Measurements from ENCODE around the gene CNTN5. TPM values are rescaled to one million over a fixed set of nuclear protein-coding genes. Genes with fewer than 3 reads are reported as not detected.
"Not testable (repeated sequence)": the region's sequence is repeated elsewhere in the genome, so short reads cannot be mapped to it uniquely, and the experiment has no call there.

CNTN5 gene
- total RNA-seq, 1 experiment from 2014 or later = not detected

GRCh38 chr11:99814021-99814420, 793.3 kb downstream of the CNTN5 start:
- BruUV-seq (replicated peaks) = no TSS peak
- CTCF ChIA-PET = no interaction called here
- intact Hi-C loops (cut with micrococcal nuclease) = no loop called here
- no peaks in the 10 kb centered on the region for H3K4me1 Mint-ChIP-seq (ENCODE audit: insufficient read depth, unreplicated experiment)
- no peak for DNase-seq (ENCODE audit: unreplicated experiment)
- H3K4me3 Mint-ChIP-seq (ENCODE audit: unreplicated experiment) = no peak overlapping the region
- H3K36me3 Mint-ChIP-seq (ENCODE audit: insufficient read depth, unreplicated experiment) = no peaks in the 10 kb centered on the region
- no peaks in the 10 kb centered on the region for H3K9me3 Mint-ChIP-seq (ENCODE audit: unreplicated experiment)
- POLR2A ChIA-PET = no interaction called here
- no peak for TF ChIP-seq CTCF (IDR thresholded peaks at IDR 0.05; ENCODE audit: unreplicated experiment)
- peaks cover 24% of the 10 kb centered on the region for H3K27me3 Mint-ChIP-seq (ENCODE audit: insufficient read depth, unreplicated experiment)
- no peak overlapping the region for H3K27ac Mint-ChIP-seq (ENCODE audit: low read depth, unreplicated experiment)

- peak; percentile 3 for DNase-seq (ENCODE audit: unreplicated experiment)
- POLR2A ChIA-PET = no interaction called here
- Mint-ChIP-seq H3K27ac (ENCODE audit: low read depth, unreplicated experiment) (no peak overlapping the region), H3K4me3 (ENCODE audit: unreplicated experiment) (no peak overlapping the region), H3K4me1 (ENCODE audit: insufficient read depth, unreplicated experiment) (no peaks in the 10 kb centered on the region), H3K9me3 (ENCODE audit: unreplicated experiment) (peaks cover 7% of the 10 kb centered on the region), H3K27me3 (ENCODE audit: insufficient read depth, unreplicated experiment) (peaks cover 24% of the 10 kb centered on the region), H3K36me3 (ENCODE audit: insufficient read depth, unreplicated experiment) (no peaks in the 10 kb centered on the region)
- BruUV-seq (replicated peaks) = no TSS peak
- CTCF ChIA-PET = no interaction called here
- intact Hi-C loops (cut with micrococcal nuclease) = no loop called here
- no peak for TF ChIP-seq CTCF (IDR thresholded peaks at IDR 0.05; ENCODE audit: unreplicated experiment)
These were observed 794.0 kb downstream of the CNTN5 start for GRCh38 chr11:99814738-99815137.

GRCh38 chr11:99818991-99819390, 798.2 kb downstream of the CNTN5 start:
- intact Hi-C loops (cut with micrococcal nuclease) = no loop called here

GRCh38 chr11:99822846-99823565, 802.3 kb downstream of the CNTN5 start:
- Mint-ChIP-seq H3K27ac (ENCODE audit: low read depth, unreplicated experiment) (no peak overlapping the region), H3K36me3 (ENCODE audit: insufficient read depth, unreplicated experiment) (no peaks in the 10 kb centered on the region), H3K9me3 (ENCODE audit: unreplicated experiment) (peaks cover 7% of the 10 kb centered on the region), H3K27me3 (ENCODE audit: insufficient read depth, unreplicated experiment) (no peaks in the 10 kb centered on the region), H3K4me3 (ENCODE audit: unreplicated experiment) (no peak overlapping the region), H3K4me1 (ENCODE audit: insufficient read depth, unreplicated experiment) (no peaks in the 10 kb centered on the region)
- TF ChIP-seq CTCF (IDR thresholded peaks at IDR 0.05; ENCODE audit: unreplicated experiment) = no peak
- POLR2A ChIA-PET = no interaction called here
- no peak for DNase-seq (ENCODE audit: unreplicated experiment)
- intact Hi-C loops (cut with micrococcal nuclease) = no loop called here
- CTCF ChIA-PET = no interaction called here
- no TSS peak for BruUV-seq (replicated peaks)

More at GRCh38 chr11:99818991-99819390, 798.2 kb downstream of the CNTN5 start:
- Mint-ChIP-seq H3K9me3 (ENCODE audit: unreplicated experiment) (peaks cover 7% of the 10 kb centered on the region), H3K27ac (ENCODE audit: low read depth, unreplicated experiment) (no peak overlapping the region), H3K4me3 (ENCODE audit: unreplicated experiment) (no peak overlapping the region), H3K36me3 (ENCODE audit: insufficient read depth, unreplicated experiment) (no peaks in the 10 kb centered on the region), H3K4me1 (ENCODE audit: insufficient read depth, unreplicated experiment) (no peaks in the 10 kb centered on the region), H3K27me3 (ENCODE audit: insufficient read depth, unreplicated experiment) (peaks cover 23% of the 10 kb centered on the region)
- ChIA-PET CTCF (interaction anchor here (0.6 to 0.8 kb wide), 2 partner anchors 203 to 755 kb away, joined by 3 to 7 read pairs; no protein-coding TSS in a partner anchor), POLR2A (no interaction called here)
- DNase-seq (ENCODE audit: unreplicated experiment) = no peak
- TF ChIP-seq CTCF (IDR thresholded peaks at IDR 0.05; ENCODE audit: unreplicated experiment) = no peak
- no TSS peak for BruUV-seq (replicated peaks)

GRCh38 chr11:99836739-99837138, 816.0 kb downstream of the CNTN5 start:
- H3K27ac Mint-ChIP-seq (ENCODE audit: low read depth, unreplicated experiment); H3K9me3 Mint-ChIP-seq (ENCODE audit: unreplicated experiment); intact Hi-C loops (cut with micrococcal nuclease); BruUV-seq (replicated peaks); DNase-seq (ENCODE audit: unreplicated experiment); CTCF ChIA-PET; POLR2A ChIA-PET; H3K36me3 Mint-ChIP-seq (ENCODE audit: insufficient read depth, unreplicated experiment); H3K27me3 Mint-ChIP-seq (ENCODE audit: insufficient read depth, unreplicated experiment); H3K4me1 Mint-ChIP-seq (ENCODE audit: insufficient read depth, unreplicated experiment); H3K4me3 Mint-ChIP-seq (ENCODE audit: unreplicated experiment): not testable (repeated sequence)

All from MCF 10A (cell line).